GM18868 (cell line): Measurements from ENCODE around the gene MZF1.
A peak's percentile ranks its signal among the peaks of the same experiment; 100 is the strongest.
"Not testable (repeated sequence)": the region's sequence is repeated elsewhere in the genome, so short reads cannot be mapped to it uniquely, and the experiment has no call there.

ENCODE experiments used
- ATAC-seq: cut with Tn5 transposase; IDR thresholded peaks from one replicate; pipeline ENCODE4 v1.9.1; 2021; ENCODE audit warnings: mild to moderate bottlenecking, moderate library complexity; ENCODE audit not compliant: unreplicated experiment

MZF1 gene

GRCh38 chr19:58543826-58544590 is 29.1 kb downstream of the MZF1 start, which contains the start of gene TRIM28:
Gene TRIM28 (plus strand): TSS chr19:58544064. CDS start chr19:58544758, 694 bp downstream.
- peak; percentile 84 for ATAC-seq

GRCh38 chr19:58542641-58543372 is 30.3 kb downstream of the MZF1 start:
- ATAC-seq: not testable (repeated sequence)

- ATAC-seq: not testable (repeated sequence)
Measured at GRCh38 chr19:58539169-58539559, 34.0 kb downstream of the MZF1 start.

- ATAC-seq: no peak
Measured at GRCh38 chr19:58538257-58539168, 34.6 kb downstream of the MZF1 start.

- no peak for ATAC-seq
Measured at GRCh38 chr19:58536852-58537798, 36.0 kb downstream of the MZF1 start.

GRCh38 chr19:58535857-58536256 is 37.3 kb downstream of the MZF1 start:
- no peak for ATAC-seq

GRCh38 chr19:58531034-58531840 is 41.9 kb downstream of the MZF1 start:
- no peak for ATAC-seq

- no peak for ATAC-seq
Measured at GRCh38 chr19:58529405-58529804, 43.7 kb downstream of the MZF1 start.

- no peak for ATAC-seq
Measured at GRCh38 chr19:58522709-58523108, 50.4 kb downstream of the MZF1 start.

- ATAC-seq: no peak
Measured at GRCh38 chr19:58521651-58522050, 51.5 kb downstream of the MZF1 start.

- ATAC-seq: no peak
Measured at GRCh38 chr19:58520257-58520599, 52.9 kb downstream of the MZF1 start.

- ATAC-seq: peak; percentile 74
Measured at GRCh38 chr19:58519355-58520256, 53.5 kb downstream of the MZF1 start, which contains the start of gene ZBTB45. Gene ZBTB45 (minus strand): TSS chr19:58519810. CDS start chr19:58517673, 2,137 bp downstream.

GRCh38 chr19:58519087-58519354 is 54.1 kb downstream of the MZF1 start:
- ATAC-seq: no peak

GRCh38 chr19:58518256-58519086 is 54.7 kb downstream of the MZF1 start:
- no peak for ATAC-seq

GRCh38 chr19:58516964-58517833 is 55.9 kb downstream of the MZF1 start:
- no peak for ATAC-seq

- ATAC-seq: no peak
Measured at GRCh38 chr19:58516246-58516836, 56.8 kb downstream of the MZF1 start.
